C4-2B (cell line): Measurements from ENCODE around the gene NCAM2.

ENCODE experiments used
- CTCF ChIP-seq: fragments of 450-650 bp; conservative IDR thresholded peaks from 2 replicates; pipeline ENCODE4 v1.5.1; 2017; ENCODE audit warnings: mild to moderate bottlenecking
- ZFX ChIP-seq: fragments of 450-650 bp; IDR thresholded peaks from 2 replicates; pipeline ENCODE4 v1.6.1; 2017

GRCh38 chr21:21196087-21196486 is 197.9 kb downstream of the NCAM2 start:
- no peak for TF ChIP-seq CTCF
- TF ChIP-seq ZFX, result no peak
